GM18499 (cell line): Measurements from ENCODE around the gene NAP1L1.

ENCODE experiments used
- ATAC-seq: cut with Tn5 transposase; IDR thresholded peaks from one replicate; pipeline ENCODE4 v1.9.1; 2021; ENCODE audit warnings: moderate number of reproducible peaks; ENCODE audit not compliant: insufficient read depth, unreplicated experiment

The NAP1L1 gene

GRCh38 chr12:76042147-76042546, 42.3 kb downstream of the NAP1L1 start:
- no peak for ATAC-seq

- no peak for ATAC-seq
Measured at GRCh38 chr12:76041406-76041805, 43.1 kb downstream of the NAP1L1 start.

- no peak for ATAC-seq
Measured at GRCh38 chr12:76040461-76040860, 44.0 kb downstream of the NAP1L1 start.

- ATAC-seq, result no peak
Measured at GRCh38 chr12:76038176-76038575, 46.3 kb downstream of the NAP1L1 start.

GRCh38 chr12:76037130-76038103, 47.1 kb downstream of the NAP1L1 start:
- ATAC-seq, result peak; percentile 58

DNA sequence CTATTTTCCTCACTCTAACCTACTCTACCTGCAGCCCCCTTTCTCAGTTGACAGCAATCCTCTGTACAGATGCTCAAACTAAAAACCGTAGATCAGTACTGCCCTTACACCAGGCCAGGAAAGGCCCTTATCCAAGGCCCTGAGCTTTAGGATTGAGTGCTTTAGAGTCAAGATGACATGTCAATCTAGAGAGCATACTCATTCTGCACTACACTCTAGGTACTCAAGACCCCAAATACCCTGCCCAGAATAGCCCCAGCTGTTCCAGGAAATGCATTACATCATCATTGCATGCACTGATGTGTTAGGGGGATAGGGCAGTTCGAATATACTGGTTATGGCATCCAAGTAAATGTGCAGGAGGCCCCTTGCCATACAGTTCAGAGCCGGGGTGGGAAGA, 49.4 kb downstream of the NAP1L1 start:
- no peak for ATAC-seq

- no peak for ATAC-seq
Measured at GRCh38 chr12:76033081-76034011, 51.1 kb downstream of the NAP1L1 start.

DNA sequence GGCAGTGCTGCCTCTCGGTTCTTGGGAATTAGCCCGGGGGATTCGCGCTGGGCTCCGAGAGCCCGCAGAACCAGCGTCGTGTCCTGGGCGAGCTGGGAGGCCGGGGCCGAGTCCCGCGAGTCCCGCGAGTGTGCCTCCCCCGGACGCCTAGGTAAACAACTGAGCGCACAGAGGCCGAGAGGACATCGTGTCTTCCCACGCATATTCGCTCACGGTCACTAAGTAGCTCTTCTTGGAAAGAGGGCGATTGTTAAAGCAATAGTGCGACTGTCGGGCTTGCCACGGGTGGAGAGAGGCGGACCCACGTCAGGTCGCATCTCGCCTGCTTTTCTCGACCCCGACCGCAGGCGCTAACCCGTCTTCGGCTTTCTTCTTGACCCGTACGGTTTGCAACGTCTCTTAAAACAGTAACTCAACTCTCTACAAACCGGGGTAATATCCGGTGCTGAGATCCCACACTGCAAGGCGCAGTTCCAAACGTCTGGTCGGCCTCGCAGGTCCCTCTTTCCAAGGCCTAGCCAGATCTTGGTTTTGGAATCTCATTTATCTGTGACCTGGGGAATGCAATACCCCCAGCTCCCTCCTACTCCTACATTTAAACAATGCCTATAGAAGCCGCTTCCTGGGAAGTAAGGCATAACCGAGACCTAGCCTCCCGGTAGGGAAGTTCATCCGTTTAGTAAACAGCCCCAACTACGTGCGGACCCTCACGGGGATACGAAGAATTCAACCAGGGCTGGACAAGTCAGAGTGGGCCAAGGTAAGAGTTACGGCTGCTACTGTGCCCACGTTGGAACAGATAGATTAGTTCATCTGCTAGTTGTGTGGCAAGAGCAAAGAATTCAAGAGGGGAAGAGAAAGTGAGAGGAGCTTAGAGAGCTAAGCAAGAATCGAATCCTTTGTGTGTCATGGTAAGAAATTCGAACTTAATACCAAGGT, 52.2 kb downstream of the NAP1L1 start:
- ATAC-seq, result peak; percentile 22

DNA sequence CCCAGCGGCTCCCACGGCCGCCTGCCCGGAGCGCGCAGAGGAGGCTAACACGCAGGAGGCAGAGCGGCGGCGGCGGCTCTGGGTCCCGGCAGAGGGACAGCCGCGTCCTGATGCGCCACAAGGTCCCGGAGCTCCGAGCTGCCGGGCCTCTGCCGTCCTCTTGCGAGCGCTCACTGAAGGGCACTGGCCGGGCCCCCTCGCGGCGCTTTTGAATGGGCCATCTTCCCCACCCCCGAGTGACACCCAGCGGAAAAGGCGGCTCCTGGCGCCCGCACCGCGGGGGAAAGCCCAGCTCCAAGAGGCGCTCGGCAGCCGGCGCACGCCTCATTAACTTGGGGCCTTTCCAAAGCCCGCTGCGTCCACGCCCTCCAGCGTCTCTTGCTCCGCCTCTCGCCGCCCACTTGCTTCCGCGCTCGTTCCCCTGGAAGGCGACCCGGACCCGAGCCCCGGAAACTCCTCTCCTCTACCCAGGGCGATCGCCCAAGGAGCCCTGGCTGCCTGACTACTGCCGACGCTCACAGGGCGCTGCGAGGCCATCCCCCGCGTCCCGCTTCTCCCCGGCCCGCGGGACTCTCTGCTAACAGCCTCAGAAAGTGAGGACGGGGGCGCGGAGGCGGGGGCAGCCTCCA, 53.0 kb downstream of the NAP1L1 start, which contains the start of gene PHLDA1:
PHLDA1 (minus strand) TSS at position 363 of the 629 bp plus-strand sequence.
- ATAC-seq, result peak; percentile 65

DNA sequence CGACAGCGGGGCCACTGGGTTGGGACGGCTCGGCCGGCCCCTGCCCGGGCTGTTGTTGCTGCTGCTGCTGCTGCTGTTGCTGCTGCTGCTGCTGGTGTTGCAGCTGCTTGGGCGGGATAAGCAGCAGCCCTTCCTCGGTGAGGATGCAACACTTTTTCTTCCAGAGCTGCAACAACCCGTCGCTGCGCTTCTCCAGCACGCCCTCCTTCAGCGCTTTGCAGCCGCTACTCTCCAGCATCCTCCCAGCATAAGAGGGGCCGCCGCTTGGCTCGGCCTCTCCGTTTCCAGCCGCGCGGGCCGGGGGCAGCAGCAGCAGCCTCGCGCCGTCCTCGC, 53.4 kb downstream of the NAP1L1 start:
- ATAC-seq, result peak; percentile 8

DNA sequence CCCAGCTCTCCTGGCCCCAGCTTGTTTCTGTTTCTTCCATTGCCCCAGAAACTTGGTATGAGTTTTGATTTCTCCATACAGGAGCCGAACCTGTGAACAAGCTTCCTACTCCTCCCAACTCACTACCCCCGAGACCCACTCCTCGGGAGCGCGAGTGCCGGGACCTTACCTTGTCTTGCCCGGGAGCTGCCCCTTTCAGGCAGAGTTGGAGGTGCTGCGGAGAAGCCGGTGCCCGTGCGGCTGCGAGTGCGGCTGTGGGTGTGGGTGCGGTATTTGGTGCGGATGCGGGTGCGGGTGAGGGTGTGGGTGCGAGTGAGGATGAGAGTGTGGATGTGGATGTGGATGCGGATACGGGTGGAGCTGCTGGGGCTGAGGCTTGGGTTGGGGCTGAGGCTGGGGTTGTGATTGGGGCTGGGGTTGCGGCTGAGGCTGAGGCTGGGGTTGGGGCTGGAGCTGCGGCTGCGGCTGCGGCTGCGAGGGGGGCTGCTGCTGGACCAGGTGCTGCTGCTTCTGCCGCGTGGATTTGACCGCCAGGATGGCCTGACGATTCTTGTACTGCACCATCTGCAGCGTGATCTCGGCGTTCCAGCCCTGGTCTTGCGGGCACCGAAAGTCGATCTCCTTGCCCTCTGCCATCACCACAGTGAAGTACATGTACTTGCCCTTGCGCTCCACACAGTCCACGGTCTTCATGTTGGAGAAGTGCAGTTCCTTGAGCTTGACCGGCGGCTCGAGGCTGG, 54.0 kb downstream of the NAP1L1 start:
- no peak for ATAC-seq

GRCh38 chr12:76029982-76030340, 54.5 kb downstream of the NAP1L1 start:
- ATAC-seq, result no peak

GRCh38 chr12:76028571-76029277, 55.8 kb downstream of the NAP1L1 start:
- ATAC-seq, result no peak

DNA sequence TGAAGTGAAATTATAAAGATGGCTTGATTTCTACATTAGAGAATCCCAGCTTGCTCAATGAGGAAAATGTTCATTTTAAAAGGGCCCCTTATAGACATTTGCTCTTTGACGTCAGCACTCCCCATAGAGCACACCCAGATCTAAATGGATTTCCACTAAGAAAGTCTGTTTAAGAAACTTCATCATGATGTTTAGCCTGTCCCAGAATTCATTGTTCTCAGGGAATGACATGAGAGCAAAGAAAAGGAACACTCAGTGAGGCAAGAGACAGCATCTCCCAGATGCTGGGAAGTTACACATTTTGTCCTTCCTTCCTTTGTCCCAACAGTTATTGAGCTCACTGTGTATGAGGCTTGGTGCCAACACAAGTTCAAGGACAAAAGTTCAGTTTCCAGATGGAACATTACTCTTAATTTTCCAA, 57.8 kb downstream of the NAP1L1 start:
- no peak for ATAC-seq

GRCh38 chr12:76025601-76026575, 58.6 kb downstream of the NAP1L1 start:
- ATAC-seq, result no peak

- no peak for ATAC-seq
Measured at GRCh38 chr12:76024942-76025600, 59.4 kb downstream of the NAP1L1 start.
